Superior temporal gyrus (tissue), 1 donor: Measurements from ENCODE around the gene MFSD8.
"Not testable (repeated sequence)": the region's sequence is repeated elsewhere in the genome, so short reads cannot be mapped to it uniquely, and the experiment has no call there.

ENCODE experiments used
- DNase-seq: peaks from one replicate; pipeline ENCODE4 v3.0.0-alpha.2; 2016; ENCODE audit errors: extremely low spot score

MFSD8 gene, protein sequence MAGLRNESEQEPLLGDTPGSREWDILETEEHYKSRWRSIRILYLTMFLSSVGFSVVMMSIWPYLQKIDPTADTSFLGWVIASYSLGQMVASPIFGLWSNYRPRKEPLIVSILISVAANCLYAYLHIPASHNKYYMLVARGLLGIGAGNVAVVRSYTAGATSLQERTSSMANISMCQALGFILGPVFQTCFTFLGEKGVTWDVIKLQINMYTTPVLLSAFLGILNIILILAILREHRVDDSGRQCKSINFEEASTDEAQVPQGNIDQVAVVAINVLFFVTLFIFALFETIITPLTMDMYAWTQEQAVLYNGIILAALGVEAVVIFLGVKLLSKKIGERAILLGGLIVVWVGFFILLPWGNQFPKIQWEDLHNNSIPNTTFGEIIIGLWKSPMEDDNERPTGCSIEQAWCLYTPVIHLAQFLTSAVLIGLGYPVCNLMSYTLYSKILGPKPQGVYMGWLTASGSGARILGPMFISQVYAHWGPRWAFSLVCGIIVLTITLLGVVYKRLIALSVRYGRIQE

DNA sequence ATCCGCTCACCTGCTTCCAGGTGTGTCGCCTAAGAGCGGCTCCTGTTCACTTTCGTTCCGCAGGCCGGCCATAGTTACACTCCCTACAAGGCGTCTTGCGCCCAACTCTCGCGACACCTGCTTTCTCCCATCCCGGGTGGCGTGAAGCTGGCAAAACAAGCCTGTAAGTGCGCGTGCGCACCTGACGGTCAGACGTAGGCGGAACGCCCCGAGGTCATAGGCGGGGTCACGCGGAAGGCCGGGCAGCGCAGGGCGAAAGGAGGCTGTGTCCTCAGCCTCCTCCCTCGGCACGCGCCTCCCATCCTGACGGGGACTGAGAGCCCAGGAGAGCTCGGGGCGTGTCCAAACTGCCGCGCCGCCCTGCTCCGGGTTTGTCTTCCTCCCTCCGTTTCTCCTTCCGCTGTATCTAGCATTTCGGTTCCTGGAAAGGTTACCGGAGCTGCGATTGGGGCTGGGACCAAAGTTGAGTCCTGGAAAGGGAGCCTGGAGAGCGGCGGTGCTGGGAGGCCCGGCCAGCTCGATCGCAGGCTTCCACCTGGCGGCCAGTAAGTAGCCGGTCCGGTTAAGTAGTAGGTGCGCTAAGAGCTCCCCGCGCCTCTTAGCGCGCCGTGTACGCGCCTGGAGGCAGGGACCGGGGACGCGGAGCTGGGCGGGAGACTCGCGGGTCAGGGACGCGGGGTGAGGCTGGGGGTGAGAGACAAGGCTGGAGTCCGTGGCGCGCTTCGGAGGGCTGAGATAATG lies at the start of gene MFSD8, which contains the start of gene ABHD18:
MFSD8 (minus strand) TSS at position 112 of the 741 bp plus-strand sequence; CDS start at position 72, 40 bp downstream.
ABHD18 (plus strand) TSS at position 345 of the 741 bp plus-strand sequence. CDS start 17,550 bp downstream, outside the sequence.
- DNase-seq: peak; percentile 93

DNA sequence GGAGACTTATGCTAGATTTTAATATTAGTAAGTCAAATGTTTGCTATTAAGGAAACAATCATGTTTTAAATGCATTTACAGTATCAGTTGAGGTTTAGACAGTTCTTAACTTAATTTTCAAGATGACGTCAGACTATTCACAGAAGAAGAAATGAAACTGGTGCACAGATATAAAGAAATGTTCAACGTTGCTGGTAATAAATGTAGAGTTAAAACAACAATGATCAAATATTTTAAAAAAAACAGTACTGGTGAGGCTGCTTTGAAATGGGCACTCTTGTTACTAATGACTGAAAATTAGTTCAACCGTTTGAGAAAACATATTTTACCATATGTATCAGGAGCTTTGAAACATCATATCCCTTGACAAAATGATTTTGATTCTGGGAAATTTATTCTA lies 44.5 kb upstream of the MFSD8 start:
- no peak for DNase-seq

DNA sequence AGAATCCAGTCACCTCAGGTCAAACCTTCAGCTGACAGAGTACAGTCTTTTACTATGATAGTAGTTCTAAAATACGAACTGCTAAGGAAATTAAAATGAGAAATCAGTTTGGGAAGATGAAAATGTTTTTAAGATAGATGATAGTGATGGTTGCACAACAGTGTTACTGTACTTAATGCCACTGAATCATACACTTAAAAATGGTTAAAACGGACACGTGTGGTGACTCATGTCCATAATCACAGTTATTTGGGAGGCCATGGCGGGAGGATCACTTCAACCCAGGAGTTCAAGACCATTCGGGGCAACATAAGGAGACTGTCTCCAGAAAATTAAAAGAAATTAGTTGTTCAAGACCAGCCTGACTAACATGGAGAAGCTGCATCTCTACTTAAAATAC lies 41.6 kb upstream of the MFSD8 start:
- no peak for DNase-seq

DNA sequence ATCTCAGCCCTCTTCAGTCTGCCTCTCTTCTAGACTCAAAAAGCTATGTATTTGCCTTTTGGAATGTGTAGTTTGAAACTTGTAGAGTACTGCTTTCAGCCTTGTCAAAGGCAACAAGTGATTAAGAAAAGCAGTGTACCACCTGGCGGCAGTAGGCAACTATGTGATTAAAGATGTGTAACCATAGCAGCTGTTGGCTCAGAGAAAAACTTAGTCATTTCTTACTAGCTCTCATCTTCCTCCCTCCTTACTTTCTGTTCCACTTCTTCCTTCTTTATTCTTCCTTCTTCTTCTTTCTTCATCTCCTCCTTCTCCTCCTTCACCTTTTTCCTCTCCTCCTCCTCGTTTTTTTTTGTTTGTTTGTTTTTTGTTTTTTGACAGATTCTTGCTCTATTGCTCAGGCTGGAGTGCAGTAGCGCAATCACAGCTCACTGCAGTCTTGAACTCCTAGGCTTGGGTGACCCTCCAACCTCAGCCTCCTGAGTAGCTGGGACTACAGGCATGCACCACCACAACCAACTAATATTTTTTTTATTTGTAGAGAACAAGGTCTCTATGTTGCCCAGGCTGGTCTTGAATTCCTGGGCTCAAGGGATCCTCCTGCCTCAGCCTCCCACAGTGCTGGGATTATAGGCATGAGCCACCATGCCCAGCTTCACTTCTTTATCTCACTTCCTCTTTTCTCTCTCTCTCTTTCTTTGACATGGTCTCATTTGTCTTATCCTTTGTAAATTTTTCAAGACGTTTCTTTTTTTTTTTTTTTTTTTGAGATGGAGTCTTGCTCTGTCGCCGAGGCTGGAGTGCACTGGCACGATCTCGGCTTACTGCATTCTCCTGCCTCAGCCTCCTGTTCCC lies 32.8 kb upstream of the MFSD8 start:
- DNase-seq: no peak

DNA sequence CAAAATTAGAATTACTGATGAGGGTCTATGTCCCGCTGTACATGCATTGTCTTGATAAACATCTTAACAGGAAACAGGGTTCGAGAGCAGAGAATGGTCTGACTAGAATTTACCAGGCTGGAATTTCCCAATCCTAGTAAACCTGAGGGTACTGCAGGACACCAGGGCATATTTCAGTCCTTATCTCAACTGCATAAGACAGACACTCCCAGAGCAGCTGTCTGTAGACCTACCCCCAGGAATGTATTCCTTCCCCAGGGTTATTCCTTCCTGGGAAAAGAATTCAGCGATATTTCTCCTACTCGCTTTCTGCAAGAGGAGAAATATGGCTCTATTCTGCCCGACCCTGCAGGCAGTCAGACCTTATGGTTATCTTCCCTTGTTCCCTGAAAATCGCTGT lies 31.5 kb upstream of the MFSD8 start:
- DNase-seq: not testable (repeated sequence)

DNA sequence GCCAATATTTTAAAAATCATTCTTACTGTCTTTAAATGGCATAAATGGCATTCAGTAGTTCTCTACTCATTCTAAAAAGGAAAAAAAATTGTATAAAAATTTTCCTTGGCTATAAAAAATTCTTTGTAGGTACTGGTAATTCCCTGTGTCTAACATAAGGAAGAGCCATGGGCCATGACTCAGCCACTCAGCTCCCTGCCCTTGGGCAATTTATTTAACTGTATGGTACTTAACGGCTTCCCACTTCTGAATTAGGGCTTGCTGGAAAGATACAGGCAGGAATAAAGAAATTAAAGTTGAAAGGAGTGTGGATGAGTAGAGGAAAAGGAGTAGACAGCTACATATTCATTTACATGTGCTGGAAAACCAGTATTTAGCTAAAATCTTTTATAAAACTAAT lies 30.8 kb upstream of the MFSD8 start:
- no peak for DNase-seq

DNA sequence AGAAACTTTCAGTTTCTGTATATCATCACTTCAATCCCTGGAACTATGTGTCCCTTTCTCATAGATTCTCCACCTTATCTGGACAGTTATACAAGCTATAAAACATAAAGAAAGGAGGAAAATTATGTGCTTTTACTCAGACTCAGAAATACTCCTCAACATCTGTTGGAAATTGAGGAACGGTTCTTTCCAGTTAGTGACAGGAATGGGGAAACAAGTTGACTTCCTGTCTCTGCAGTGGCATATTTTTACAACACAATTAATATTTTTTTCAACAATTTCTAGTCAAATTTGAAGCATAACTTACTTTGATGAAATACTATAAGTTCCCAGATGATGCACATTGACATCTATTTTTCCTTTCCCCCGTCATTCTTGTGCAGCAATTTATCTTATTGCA lies 28.2 kb upstream of the MFSD8 start:
- no peak for DNase-seq

DNA sequence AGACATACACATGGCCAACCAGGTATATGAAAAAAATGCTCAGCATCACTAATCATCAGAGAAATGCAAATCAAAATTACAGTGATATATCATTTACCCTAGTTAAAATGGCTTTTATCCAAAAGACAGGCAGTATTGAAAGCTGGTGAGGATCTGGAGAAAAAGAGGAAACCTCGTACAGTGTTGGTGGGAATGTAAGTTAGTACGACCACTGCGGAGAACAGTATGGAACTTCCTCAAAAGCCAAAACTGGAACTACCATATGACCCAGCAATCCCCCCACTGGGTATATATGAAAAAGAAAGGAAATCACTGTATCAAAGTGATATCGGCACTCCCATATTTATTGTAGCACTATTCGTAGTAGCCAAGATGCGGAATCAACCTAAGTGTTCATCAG lies 23.7 kb upstream of the MFSD8 start:
- DNase-seq: no peak

DNA sequence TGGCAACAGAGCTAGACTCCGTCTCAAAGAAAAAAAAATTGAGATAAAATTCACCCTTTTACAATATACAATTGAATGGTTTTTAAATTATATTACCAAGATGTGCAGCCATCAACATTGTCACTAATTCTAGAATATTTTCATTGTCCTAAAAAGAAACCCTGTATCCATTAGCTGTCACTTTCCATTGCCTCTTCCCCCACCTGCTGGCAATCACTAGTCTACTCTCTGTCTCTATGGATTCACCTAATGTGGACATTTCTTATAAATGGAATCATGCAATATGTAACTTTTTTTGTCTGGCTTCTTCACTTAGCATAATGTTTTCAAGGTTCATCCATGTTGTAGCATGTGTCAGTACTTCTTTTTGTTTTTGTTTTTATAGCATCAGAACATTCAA lies 21.0 kb upstream of the MFSD8 start:
- DNase-seq: no peak

DNA sequence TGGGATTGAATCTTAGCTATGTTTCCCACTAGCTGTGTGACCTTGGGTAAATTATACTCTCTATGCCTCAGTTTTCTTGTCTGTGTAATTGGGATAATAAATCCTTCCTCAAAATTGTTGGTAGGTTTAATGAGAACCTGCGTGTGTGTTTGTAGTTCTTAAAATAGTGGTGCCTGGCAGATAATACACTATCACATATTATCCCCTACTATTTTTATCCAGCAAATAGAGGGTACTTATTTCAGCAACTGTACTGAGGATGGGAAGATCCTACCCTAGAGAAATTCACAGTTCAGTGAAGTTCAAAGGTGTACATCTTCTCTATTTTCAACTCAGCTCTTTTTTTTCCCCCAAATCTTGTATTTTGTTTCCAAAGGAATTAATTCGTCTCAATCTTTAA lies 17.5 kb upstream of the MFSD8 start:
- DNase-seq: no peak

DNA sequence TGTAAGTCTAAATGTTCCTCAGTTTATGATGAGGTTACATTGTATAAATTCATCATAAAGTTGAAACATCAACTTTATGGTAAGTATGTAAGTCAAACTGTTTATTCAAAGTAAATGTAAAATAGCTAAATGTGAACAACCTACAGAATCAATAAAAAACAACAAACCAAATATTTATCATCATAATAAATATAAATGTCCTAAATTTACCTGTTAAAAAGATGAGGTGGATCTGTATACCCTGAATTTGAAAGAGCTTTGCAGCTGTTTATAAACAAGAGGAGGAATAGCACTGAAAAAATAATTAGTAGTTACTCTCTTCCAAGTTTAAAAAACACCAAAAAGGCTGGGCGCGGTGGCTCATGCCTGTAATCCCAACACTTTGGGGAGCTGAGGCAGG lies 14.0 kb upstream of the MFSD8 start:
- no peak for DNase-seq

DNA sequence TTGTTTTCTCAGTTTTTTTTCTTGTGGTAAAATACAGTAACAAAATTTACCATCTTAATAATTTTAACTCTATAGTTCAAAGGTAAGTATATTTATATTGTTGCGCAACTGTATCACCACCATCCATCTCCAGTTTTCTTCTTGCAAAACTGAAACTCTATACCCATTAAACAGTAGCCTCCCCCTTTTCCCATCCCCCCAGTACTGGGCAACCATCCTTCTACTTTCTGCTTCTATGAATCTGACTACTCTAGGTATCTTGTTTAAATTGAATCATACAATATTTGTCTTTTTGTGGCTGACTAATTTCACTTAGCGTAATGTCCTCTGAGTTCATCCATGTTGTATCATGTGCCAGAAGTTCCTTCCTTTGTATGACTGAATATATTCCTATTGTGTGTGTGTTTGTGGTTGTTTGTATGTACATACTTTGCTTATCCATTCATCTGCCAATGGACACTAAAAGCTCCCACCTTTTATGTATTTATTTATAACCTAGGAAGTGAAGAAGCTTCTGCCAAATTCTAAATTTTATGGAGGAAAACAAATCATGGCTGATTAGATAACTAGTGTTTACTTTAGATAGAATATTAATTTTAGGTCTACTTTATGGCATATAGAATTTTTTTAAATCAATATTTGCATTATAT lies 10.3 kb upstream of the MFSD8 start:
- no peak for DNase-seq

DNA sequence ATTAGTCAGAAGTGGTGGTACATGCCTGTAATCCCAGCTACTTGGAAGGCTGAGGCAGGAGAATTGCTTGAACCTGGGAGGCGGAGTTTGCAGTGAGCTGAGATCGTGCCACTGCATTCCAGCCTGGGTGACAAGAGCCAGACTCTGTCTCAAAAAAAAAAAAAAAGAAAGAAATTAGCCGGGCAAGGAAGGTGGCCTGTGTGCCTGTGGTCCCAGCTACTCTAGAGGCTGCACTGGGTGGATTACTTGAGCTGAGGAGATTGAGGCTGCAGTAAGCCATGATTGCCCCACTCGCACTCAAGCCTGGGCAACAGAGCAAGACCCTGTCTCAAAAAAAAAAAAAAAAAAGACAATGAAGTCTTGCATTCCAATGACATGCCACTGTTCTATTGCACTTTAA lies 6.0 kb upstream of the MFSD8 start:
- DNase-seq: not testable (repeated sequence)

DNA sequence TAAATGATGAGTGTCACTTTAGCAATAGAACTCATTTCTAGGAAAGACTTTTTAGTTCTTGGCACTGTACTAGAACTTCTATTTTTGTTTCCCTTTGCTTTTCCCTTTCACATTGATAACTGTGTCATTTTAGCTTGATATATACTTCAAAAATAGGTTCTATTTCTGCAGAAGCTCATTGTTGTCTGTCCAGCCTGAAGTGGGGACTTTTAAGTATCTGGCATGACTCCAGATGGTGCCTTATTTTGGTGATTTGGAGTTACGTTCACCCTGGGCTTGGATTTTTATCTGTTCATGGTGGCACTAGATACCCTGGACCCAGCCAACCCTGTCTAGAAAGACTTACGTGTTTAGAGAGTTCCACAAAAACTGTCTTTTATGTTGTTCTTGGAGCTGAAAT lies 3.6 kb upstream of the MFSD8 start:
- no peak for DNase-seq

DNA sequence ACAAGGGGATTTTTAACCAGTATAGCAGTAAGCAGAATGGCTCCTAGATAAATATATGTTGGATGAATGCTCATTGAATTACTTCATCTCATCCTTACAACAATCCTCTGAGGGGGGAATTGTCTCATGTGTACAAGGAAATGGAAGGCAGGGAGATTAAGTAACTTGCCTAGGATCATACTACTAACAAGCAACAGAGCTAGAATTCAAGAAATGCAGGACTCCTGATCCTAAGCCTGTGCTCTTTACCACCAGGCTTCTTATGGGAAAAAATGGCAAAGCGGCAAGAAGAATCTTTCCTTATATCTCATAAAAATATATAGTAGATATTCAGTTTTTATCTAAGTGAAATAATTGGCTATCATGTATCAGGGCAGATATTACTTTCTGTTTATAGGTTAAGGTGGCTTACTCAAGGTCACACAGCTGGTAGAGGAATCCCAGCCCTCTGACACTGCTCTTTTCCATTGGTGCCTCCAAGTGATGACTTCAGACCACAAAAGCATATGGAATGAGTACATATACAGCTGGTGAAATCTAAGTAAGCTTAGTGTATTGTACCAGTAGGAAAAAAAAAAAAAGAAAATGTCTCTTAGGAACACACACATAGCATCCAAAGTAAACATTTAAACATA lies 2.3 kb upstream of the MFSD8 start:
- DNase-seq: no peak

DNA sequence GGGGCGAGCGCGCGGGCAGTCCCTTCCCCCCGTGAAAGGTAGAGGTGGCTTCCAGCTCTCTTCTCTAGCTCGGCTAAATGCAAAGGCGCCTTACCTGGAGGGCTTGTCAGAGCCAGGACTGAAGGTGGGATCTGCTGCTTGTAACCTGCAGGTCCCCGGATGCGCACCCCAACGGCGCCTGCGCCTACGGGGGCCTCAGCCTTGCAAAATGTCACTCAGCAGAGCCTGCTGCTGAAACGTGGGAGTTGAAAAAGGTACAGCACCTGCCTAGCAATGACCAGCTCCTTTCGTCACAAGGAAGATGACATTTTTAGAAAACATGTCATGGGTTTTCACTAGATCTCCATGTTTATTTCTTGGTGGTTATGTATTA lies 816 bp upstream of the MFSD8 start:
- peak; percentile 35 for DNase-seq

DNA sequence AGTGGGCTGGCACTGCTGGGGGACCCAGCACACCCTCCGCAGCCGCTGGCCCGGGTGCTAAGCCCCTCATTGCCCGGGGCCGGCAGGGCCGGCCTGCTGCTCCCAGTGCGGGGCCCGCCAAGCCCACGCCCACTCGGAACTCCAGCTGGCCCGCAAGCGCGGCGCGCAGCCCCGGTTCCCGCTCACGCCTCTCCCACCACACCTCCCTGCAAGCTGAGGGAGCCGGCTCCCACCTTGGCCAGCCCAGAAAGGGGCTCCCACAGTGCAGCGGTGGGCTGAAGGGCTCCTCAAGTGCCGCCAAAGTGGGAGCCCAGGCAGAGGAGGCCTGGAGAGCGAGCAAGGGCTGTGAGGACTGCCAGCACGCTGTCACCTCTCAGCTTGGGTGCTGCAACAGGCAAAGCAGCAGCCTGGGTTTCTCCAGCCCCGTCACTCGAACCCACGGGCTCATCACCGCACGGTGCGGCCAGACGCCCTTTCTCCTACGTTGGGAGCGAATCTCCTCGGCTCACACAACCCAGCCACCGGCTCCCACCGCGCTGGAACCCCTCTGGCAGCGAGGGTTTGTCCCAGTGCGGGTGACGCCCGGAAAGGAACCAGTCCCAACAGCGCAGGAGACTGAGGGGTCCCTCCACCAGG lies 429 bp downstream of the MFSD8 start:
- not testable (repeated sequence) for DNase-seq

DNA sequence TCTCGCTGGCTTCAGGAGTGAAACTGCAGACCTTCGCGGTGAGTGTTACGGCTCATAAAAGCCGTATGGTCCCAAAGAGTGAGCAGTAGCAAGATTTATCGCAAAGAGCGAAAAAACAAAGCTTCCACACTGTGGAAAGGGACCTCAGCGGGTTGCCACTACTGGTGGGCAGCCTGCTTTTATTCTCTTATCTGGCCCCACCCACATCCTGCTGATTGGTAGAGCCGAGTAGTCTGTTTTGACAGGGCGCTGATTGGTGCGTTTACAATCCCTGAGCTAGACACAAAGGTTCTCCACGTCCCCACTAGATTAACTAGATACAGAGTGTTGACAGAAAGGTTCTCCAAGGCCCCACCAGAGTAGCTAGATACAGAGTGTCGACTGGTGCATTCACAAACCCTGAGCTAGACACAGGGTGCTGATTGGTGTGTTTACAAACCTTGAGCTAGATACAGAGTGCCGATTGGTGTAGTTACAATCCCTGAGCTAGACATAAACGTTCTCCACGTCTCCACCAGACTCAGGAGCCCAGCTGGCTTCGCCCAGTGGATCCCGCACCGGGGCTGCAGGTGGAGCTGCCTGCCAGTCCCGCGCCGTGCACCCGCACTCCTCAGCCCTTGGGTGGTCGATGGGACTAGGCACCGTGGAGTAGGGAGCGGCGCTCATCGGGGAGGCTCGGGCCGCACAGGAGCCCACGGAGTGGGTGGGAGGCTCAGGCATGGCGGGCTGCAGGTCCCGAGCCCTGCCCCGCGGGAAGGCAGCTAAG lies 1.2 kb downstream of the MFSD8 start:
- DNase-seq: not testable (repeated sequence)

DNA sequence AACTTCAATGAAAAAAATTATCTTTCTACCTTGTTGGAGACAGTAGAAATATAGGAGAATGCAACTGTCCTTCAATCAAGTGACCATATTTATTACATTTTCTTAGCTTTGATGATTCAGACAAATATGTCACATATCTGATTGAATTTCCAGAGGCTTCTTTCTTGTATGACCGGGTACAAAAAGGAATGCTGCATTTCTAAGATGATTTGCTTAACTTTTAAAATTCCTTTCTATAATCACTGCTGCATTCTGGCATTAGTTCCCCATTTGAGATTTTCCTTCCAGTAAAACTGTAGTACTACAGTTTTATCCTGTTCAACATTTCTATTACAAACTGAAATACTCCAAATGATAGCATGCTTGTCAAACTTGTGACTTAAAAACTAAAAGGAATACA lies 5.2 kb downstream of the MFSD8 start:
- DNase-seq: no peak

DNA sequence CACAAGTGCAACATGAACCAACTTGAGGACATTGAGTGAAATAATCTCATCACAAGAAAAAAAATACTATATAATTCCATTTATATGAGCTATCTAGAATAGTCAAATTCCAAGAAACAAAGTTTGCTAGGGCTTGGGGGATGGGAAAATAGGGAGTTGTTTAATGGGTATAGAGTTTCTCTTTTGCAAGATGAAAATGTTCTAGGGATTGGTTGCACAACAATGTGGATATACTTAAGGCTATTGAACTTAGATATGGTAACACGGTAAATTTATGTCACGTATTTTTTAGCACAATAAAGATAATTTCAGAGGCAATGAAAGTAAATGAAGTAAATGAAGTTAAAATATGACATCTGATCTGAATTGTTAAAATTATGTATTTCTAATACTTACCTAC lies 7.9 kb downstream of the MFSD8 start:
- no peak for DNase-seq
